ENCODE data around the gene LAMB1. TPM values are rescaled to one million over a fixed set of nuclear protein-coding genes. Genes with fewer than 3 reads are reported as not detected.

The LAMB1 gene
- total RNA-seq, 1 experiment from 2014 or later, result 32.0 TPM

GRCh38 chr7:107982918-107983389 is 20.0 kb downstream of the LAMB1 start:
- no peak for TF ChIP-seq JUND (IDR thresholded peaks at IDR 0.05)
- TF ChIP-seq MAX (IDR thresholded peaks at IDR 0.05), result no peak
- TF ChIP-seq SP1 (IDR thresholded peaks at IDR 0.05; ENCODE audit: low read depth), result no peak
- TF ChIP-seq RAD21 (IDR thresholded peaks at IDR 0.05; ENCODE audit: low read depth), result no peak
- peak in 2 of 3 experiments; percentile 33 to 39; a peak in 4 of 6 replicates for TF ChIP-seq CTCF (IDR thresholded peaks at IDR 0.05 in 2 of 3, conservative IDR thresholded peaks at IDR 0.05 in 1 of 3; ENCODE audit: borderline replicate concordance in 1 of 3, insufficient read depth in 1 of 3, low read depth in 2 of 3, low read length in 2 of 3)
- no peak for TF ChIP-seq POLR2AphosphoS5 (IDR thresholded peaks at IDR 0.05; ENCODE audit: low read depth, low read length)
- Histone ChIP-seq H3K9ac (ENCODE audit: low read length) (no peak overlapping the region), H3K36me3 (ENCODE audit: control insufficient read depth in 1 of 2, insufficient read depth in 2 of 2, low read length in 2 of 2) (peaks cover under 1 to 8% of the 10 kb centered on the region in 2 experiments; a peak in 1 of 4 replicates), H4K20me1 (ENCODE audit: insufficient read depth) (no peaks in the 10 kb centered on the region), H3K27ac (ENCODE audit: low read depth, low read length) (no peak overlapping the region), H3K9me3 (ENCODE audit: control insufficient read depth in 1 of 2, insufficient read depth in 1 of 2, low read depth in 1 of 2, low read length in 2 of 2) (no peaks in the 10 kb centered on the region), H3K9me2 (ENCODE audit: insufficient read depth) (no peaks in the 10 kb centered on the region), H3K4me2 (ENCODE audit: low read length) (no peak overlapping the region), H3K79me2 (ENCODE audit: insufficient read depth, low read length) (no peaks in the 10 kb centered on the region), H3K4me1 (ENCODE audit: control insufficient read depth in 1 of 2, insufficient read depth in 2 of 2, low read length in 2 of 2) (no peaks in the 10 kb centered on the region), H3K4me3 (replicated peaks in 1 of 2; ENCODE audit: low read depth in 1 of 2, low read length in 2 of 2) (no peak overlapping the region), H3K27me3 (ENCODE audit: insufficient read depth, low read length) (no peaks in the 10 kb centered on the region), H2AFZ (ENCODE audit: low read depth, low read length, poor library complexity, severe bottlenecking) (no peak overlapping the region)
- ChIA-PET CTCF (interaction anchor here (1.2 kb wide), 1 partner anchor 11 kb away, joined by 3 read pairs; no protein-coding TSS in a partner anchor), RAD21 (ENCODE audit: low non-redundant PET in 1 of 2, low total read pairs in 2 of 2, uncharacterized antibody in 2 of 2, unreplicated experiment in 2 of 2) (no interaction called here), POLR2A (no interaction called here)
- no TSS peak for BruUV-seq (replicated peaks)
- ATAC-seq, result 0 out of 2 replicates have a peak, but pooled peaks have one; percentile 52
- DNase-seq (ENCODE audit: low read depth, low spot score), result no peak
- intact Hi-C loops (cut with micrococcal nuclease), result no loop called here

Measured in HCT116 (cell line).